GM20000 (cell line): Measurements from ENCODE around the gene FSTL4.

Experiments
- DNase-seq: peaks from one replicate; pipeline ENCODE4 v3.0.0; 2012; ENCODE audit warnings: low spot score
- TF ChIP-seq, protein P1 (sequence below): IDR thresholded peaks from 2 replicates; pipeline ENCODE4 v1.5.1; 2012; ENCODE audit warnings: mild to moderate bottlenecking, control low read depth; ENCODE audit errors: extremely low read depth, missing control alignments

FSTL4 gene

DNA sequence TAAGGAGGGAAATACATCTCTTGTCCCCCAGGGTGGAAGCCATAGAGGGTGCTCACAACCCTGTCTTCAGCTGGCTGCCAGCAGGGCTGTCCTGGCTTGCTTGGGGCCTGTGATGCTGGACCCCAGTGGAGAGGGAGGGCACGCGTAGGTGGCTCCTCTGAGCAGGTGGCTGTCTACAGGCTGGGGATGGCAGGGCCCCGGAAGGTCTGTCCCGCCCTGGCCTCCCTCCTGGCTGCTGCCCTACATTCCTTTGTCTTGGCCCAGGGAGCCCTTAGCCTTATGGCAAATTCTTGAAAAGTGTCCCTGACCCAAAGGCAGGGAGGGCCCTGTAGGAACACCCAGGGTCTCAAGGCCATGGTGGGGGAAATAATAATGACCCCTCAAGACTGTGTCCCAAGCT is 336.2 kb downstream of the FSTL4 start:
- TF ChIP-seq, protein P1, sequence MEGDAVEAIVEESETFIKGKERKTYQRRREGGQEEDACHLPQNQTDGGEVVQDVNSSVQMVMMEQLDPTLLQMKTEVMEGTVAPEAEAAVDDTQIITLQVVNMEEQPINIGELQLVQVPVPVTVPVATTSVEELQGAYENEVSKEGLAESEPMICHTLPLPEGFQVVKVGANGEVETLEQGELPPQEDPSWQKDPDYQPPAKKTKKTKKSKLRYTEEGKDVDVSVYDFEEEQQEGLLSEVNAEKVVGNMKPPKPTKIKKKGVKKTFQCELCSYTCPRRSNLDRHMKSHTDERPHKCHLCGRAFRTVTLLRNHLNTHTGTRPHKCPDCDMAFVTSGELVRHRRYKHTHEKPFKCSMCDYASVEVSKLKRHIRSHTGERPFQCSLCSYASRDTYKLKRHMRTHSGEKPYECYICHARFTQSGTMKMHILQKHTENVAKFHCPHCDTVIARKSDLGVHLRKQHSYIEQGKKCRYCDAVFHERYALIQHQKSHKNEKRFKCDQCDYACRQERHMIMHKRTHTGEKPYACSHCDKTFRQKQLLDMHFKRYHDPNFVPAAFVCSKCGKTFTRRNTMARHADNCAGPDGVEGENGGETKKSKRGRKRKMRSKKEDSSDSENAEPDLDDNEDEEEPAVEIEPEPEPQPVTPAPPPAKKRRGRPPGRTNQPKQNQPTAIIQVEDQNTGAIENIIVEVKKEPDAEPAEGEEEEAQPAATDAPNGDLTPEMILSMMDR = no peak
- no peak for DNase-seq

DNA sequence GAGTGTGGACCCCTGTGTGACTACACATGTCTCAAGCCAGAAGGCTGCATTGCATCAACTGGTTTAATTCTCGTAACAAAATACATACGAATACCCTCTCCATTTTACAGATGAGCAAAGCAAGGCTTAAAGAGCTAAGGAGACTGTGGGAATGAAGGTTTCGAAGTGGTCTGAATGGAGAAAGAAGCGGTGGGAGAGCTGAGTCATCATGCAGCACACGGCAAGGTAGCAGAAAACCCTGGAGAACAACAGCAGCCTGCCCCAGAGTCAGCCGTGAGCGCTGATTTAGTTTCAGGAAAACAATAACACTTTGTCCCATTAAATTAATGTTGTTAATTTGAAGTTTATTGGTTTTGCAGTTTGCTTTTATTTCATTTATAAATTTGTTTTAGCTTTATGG is 336.7 kb downstream of the FSTL4 start:
- DNase-seq = no peak
- TF ChIP-seq, protein P1 = no peak

DNA sequence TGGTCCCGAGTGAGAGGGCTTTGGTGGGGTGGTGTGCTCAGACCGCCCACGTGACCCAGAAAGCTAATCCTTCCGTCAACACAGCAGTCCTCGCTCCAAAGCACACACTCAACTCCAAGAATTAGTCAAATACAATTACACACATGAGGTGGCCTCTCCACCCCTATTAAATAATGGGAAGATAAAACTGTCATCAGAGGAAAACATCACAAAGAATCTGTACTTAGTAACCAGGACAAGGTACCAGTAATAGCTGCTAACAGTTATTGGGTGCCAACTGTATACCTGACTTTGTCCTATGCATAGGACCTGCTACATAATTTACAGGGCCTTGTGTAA is 337.8 kb downstream of the FSTL4 start:
- TF ChIP-seq, protein P1 = no peak
- no peak for DNase-seq

DNA sequence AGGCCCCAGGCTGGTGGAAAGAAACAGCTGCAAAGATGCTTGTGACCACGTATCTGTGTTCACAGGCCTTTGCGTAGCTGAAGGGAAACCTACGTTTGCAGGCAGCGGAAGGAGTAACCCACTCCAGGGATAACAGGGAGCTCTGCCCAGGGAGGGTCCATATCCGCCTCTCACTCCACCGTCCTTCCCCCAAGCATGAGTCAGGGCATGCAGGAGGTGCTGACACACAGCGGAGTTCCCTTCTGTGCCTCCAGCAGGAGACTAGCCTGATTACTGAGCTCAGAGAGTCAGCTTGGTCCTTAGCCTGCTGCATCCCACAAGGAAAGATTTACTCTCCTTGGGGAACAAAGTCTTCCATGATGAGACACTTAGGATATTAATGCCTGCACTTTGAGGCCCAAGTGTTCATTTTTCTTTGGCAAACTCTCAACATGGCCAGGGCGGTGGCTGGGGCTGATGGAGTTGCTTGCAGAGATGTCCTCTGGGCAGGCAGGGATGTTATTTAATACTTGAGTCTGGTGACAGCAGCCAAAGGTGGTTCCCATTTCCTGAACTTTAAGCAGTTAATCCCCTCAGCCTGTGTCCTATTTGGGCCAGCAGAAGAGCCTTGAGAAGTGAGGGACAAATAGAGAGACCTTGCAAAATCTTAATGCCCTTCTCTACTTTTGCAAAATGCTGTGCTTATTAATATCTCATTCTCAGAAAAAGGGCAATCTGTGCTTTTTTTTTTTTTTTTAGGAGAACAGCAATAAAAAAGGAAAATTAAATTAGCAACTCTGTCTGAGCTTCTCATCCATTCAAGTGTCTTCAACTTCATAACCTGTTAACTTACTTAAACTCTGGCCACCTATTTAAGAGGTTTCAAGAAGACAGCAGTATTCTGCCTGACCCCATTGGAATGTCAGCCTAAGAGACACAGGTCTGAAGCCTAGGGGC is 338.4 kb downstream of the FSTL4 start:
- TF ChIP-seq, protein P1 = no peak
- no peak for DNase-seq

DNA sequence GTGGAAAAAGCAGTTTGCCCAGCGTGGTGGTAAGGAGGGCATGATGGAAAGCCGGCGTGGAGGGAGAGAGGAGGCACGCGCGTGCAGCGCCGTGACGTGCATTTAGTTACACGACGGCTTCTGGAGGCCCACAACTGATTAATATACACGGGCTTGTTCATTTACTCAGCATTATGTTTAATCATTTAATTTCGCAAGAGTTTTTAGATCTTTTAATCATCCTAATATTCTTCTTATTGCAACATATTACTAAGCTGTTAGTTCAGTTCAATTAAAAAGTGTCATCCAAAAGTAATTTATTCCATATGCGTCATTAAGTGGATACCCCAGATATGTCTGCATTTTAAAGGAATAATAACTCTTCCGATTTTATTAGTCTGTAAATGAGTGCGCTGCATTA is 340.0 kb downstream of the FSTL4 start:
- TF ChIP-seq, protein P1 = no peak
- no peak for DNase-seq

DNA sequence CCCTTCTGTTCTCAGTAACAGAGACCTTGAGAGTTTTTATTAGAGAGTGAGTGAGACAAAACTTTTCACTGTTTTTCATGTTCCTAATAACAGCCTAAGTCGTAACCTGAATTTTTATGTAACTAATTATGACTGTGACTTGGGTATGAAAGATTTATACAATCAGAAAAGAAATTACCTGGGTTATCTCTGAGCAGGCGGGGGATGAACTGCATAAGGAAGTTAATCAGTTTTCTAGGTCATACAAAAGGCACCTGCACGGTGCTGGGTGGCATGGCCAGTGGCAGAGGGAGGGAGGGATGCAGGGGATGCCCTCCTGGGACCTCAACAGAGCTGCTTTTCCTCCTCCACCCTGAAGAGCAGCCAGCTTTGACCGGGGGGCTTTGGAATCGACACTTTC is 340.7 kb downstream of the FSTL4 start:
- TF ChIP-seq, protein P1 = no peak
- DNase-seq = no peak

DNA sequence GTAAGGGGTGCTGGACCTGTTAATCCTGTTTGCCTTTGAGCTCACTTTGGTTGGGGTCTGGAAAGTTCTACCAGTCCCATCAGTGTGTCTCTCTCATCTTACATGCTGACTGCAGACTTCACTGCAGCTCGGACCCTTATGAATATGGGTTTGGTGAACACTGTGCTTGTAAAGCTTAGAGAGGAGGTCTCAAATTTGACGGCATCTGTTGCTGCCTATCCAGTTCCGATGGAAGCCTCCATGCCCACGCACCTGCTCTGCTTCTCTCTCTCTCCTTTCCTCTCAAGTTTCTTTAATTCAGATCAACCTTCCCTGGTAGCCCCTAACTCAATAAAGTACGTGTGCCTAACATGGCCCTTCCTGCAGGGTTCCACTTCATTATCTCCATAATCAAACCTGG is 342.6 kb downstream of the FSTL4 start:
- DNase-seq = no peak
- TF ChIP-seq, protein P1 = no peak
